Tibial nerve (tissue), 4 donors: ENCODE data around the gene AFAP1.

Experiments
- CTCF ChIP-seq, 5 experiments: fragments of 200-600 bp in 3 of 5; fragments of 450-650 bp in 2 of 5; sonication (generic) in 3 of 5; IDR thresholded peaks; one replicate each; pipeline ENCODE4 v1.5.1; 2016 to 2019; ENCODE audit warnings: antibody characterized with exemption in 5 of 5, mild to moderate bottlenecking in 3 of 5, moderate library complexity in 2 of 5
- EP300 ChIP-seq, 2 donors: sonication (generic); formaldehyde crosslinking; IDR thresholded peaks; one replicate each; pipeline ENCODE4 v1.6.1; 2017; ENCODE audit warnings: antibody characterized with exemption in 2 of 2, mild to moderate bottlenecking in 1 of 2
- POLR2A ChIP-seq, 2 donors: fragments of 450-650 bp; IDR thresholded peaks; one replicate each; pipeline ENCODE4 v1.6.1; 2017; ENCODE audit warnings: antibody characterized with exemption in 2 of 2, mild to moderate bottlenecking in 2 of 2, moderate library complexity in 2 of 2

DNA sequence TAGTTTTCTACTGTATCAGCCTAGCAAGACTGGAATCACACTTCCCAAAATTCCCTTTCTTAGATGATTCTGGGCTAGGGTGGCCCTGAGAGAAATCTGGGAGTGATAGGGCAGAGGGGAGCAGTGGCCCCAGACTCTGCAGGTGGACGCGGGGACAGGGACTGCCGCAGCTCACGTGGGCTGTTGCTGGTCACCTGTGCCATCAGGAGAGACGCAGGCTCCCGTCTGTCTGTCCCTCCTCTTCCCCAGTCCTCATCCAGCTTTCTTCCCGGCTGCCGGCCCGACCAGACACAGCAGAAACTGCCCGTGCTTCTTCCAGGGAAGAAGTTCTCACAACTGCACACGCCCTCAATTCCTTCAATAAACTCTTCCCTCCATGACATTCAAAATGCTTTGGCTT is 86.4 kb downstream of the AFAP1 start:
- TF ChIP-seq CTCF (IDR thresholded peaks at IDR 0.05) (no peak), POLR2A (IDR thresholded peaks at IDR 0.05) (no peak), EP300 (IDR thresholded peaks at IDR 0.05) (no peak)
